COLO668 (cell line): ENCODE measurements around the gene SYK.

Experiments used
- DNase-seq: peaks from one replicate; lab custom pipeline; 2025; ENCODE audit not compliant: unreplicated experiment; lab: John Stamatoyannopoulos, UW

The SYK gene

GRCh38 chr9:90821697-90822096 lies 20.1 kb downstream of the SYK start:
- no peak for DNase-seq

GRCh38 chr9:90822866-90823265 lies 21.2 kb downstream of the SYK start:
- no peak for DNase-seq

GRCh38 chr9:90825586-90825985 lies 24.0 kb downstream of the SYK start:
- DNase-seq, result no peak

GRCh38 chr9:90826326-90827020 lies 24.9 kb downstream of the SYK start:
- no peak for DNase-seq

GRCh38 chr9:90827181-90827871 lies 25.7 kb downstream of the SYK start:
- DNase-seq, result no peak

GRCh38 chr9:90830051-90830450 lies 28.4 kb downstream of the SYK start:
- DNase-seq, result no peak

GRCh38 chr9:90830977-90831376 lies 29.4 kb downstream of the SYK start:
- DNase-seq, result peak; percentile 14

- DNase-seq, result no peak
Observed at GRCh38 chr9:90832261-90832660, 30.6 kb downstream of the SYK start.

- no peak for DNase-seq
Observed at GRCh38 chr9:90834828-90835595, 33.4 kb downstream of the SYK start.

GRCh38 chr9:90836411-90837080 lies 34.9 kb downstream of the SYK start:
- no peak for DNase-seq

- DNase-seq, result no peak
Observed at GRCh38 chr9:90838098-90838497, 36.5 kb downstream of the SYK start.

- no peak for DNase-seq
Observed at GRCh38 chr9:90838581-90839154, 37.0 kb downstream of the SYK start.

GRCh38 chr9:90839183-90839728 lies 37.6 kb downstream of the SYK start:
- DNase-seq, result no peak

- no peak for DNase-seq
Observed at GRCh38 chr9:90840696-90841095, 39.1 kb downstream of the SYK start.

- no peak for DNase-seq
Observed at GRCh38 chr9:90841213-90841612, 39.6 kb downstream of the SYK start.

GRCh38 chr9:90841615-90842014 lies 40.0 kb downstream of the SYK start:
- DNase-seq, result no peak

GRCh38 chr9:90842176-90842777 lies 40.7 kb downstream of the SYK start:
- no peak for DNase-seq

- DNase-seq, result no peak
Observed at GRCh38 chr9:90842996-90843395, 41.4 kb downstream of the SYK start.

- DNase-seq, result no peak
Observed at GRCh38 chr9:90843525-90843924, 41.9 kb downstream of the SYK start.

GRCh38 chr9:90844326-90844725 lies 42.7 kb downstream of the SYK start:
- DNase-seq, result no peak
